Measurements from ENCODE around the gene LGALS1. TPM values are rescaled to one million over a fixed set of nuclear protein-coding genes. Genes with fewer than 3 reads are reported as not detected.

Gene LGALS1
- total and polyA plus RNA-seq, 4 donors = 347 to 1,622 (median 947) TPM

DNA sequence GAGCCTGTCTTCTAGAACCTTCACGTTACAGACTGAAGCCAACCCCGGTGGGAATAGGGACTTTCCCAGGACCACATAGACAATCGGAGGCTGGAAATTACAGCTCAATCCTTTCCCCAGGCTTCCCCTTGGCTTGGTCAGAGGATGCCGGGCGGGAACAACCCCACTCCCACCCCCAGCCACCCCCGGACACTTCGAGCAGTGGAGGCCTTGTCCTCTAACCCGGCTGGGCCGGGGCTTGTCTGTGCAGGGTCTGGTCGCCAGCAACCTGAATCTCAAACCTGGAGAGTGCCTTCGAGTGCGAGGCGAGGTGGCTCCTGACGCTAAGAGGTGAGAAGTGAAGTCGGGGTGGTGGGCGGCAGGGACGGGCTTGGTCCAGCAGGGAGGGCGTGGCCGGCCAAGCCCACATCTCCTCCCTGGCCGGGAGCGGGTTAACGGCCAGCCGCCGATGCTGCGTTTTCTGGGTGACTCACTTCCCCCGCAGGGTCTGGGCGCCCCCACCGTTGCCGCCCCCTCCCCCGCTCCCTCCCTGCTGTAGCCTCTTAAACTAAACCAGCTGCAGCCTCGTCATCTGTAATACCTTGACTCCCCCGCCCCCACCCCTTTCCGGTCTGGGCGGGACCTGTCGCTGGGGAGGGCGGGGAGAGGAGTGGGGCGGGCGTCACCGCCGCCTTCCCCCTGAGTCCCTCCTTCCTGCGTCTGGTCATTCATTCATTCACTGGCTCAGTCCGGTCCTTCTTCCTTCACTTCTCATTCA lies 1.5 kb downstream of the LGALS1 start:
- TF ChIP-seq, protein P1, sequence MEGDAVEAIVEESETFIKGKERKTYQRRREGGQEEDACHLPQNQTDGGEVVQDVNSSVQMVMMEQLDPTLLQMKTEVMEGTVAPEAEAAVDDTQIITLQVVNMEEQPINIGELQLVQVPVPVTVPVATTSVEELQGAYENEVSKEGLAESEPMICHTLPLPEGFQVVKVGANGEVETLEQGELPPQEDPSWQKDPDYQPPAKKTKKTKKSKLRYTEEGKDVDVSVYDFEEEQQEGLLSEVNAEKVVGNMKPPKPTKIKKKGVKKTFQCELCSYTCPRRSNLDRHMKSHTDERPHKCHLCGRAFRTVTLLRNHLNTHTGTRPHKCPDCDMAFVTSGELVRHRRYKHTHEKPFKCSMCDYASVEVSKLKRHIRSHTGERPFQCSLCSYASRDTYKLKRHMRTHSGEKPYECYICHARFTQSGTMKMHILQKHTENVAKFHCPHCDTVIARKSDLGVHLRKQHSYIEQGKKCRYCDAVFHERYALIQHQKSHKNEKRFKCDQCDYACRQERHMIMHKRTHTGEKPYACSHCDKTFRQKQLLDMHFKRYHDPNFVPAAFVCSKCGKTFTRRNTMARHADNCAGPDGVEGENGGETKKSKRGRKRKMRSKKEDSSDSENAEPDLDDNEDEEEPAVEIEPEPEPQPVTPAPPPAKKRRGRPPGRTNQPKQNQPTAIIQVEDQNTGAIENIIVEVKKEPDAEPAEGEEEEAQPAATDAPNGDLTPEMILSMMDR (IDR thresholded peaks at IDR 0.05; ENCODE audit: control extremely low read depth, extremely low read depth) = no peak
- H3K27ac ChIP-seq (ENCODE audit: low read depth in 1 of 2, low read length in 1 of 2) = peak overlapping the region; percentile 95 to 97
- peak overlapping the region; percentile 46 to 85 for H3K9ac ChIP-seq (ENCODE audit: insufficient read depth in 1 of 2, low read length in 2 of 2)
- peak; percentile 60 for ATAC-seq (ENCODE audit: insufficient read depth, low FRiP score)
- peak; percentile 87 to 90 (median 89) for DNase-seq
- H3K9me3 ChIP-seq (ENCODE audit: control insufficient read depth in 4 of 4, insufficient read depth in 3 of 4, low read length in 3 of 4) = no peaks in the 10 kb centered on the region
- peaks cover 0 to 16% (median 8%) of the 10 kb centered on the region in 5 donors for H3K4me1 ChIP-seq (ENCODE audit: control insufficient read depth in 5 of 5, insufficient read depth in 5 of 5, low read length in 5 of 5)
- peaks cover 0 to 7% (median 4%) of the 10 kb centered on the region in 4 donors for H3K36me3 ChIP-seq (ENCODE audit: control insufficient read depth in 4 of 4, insufficient read depth in 4 of 4, low read length in 4 of 4)
- 1 to 2% methylated on average over 26 to 42 of the region's 42 CpGs for WGBS, 2 donors
- peak overlapping the region; percentile 60 for H3K4me3 ChIP-seq
- H3K27me3 ChIP-seq (ENCODE audit: control insufficient read depth in 3 of 3, insufficient read depth in 3 of 3, low read length in 2 of 3) = no peaks in the 10 kb centered on the region

DNA sequence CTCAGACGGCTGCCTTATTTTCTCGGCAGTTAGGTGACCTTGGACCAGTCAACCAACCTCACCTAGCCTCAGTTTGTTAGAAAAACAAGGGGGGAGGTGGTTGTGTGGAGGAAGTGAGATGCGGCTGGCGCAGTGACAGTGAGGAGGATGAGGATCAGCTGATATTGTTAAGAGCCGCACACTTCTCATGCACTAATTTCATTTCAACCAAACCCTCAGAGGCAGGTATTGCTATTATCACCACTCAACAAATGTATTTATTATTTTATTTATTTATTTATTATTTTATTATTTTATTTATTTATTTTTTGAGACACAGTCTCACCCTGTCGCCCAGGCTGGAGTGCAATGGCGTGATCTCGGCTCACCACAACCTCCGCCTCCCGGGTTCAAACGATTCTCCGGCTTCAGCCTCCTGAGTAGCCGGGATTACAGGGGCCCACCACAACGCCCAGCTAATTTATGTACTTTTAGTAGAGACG lies 2.1 kb downstream of the LGALS1 start:
- Histone ChIP-seq H3K4me3 (peak overlapping the region; percentile 31), H3K27ac (ENCODE audit: low read depth in 1 of 2, low read length in 1 of 2) (peak overlapping the region in 1 of 2 donors; percentile 61), H3K9me3 (ENCODE audit: control insufficient read depth in 4 of 4, insufficient read depth in 3 of 4, low read length in 3 of 4) (no peaks in the 10 kb centered on the region), H3K36me3 (ENCODE audit: control insufficient read depth in 4 of 4, insufficient read depth in 4 of 4, low read length in 4 of 4) (peaks cover 0 to 7% (median 4%) of the 10 kb centered on the region in 4 donors), H3K9ac (ENCODE audit: insufficient read depth in 1 of 2, low read length in 2 of 2) (peak overlapping the region in 1 of 2 donors; percentile 55), H3K4me1 (ENCODE audit: control insufficient read depth in 5 of 5, insufficient read depth in 5 of 5, low read length in 5 of 5) (peaks cover 0 to 16% (median 8%) of the 10 kb centered on the region in 5 donors), H3K27me3 (ENCODE audit: control insufficient read depth in 3 of 3, insufficient read depth in 3 of 3, low read length in 2 of 3) (no peaks in the 10 kb centered on the region)
- WGBS, 2 donors = 54 to 59% methylated on average over 15 of the region's 15 CpGs
- TF ChIP-seq, protein P1 (IDR thresholded peaks at IDR 0.05; ENCODE audit: control extremely low read depth, extremely low read depth) = no peak
- DNase-seq (no peak), ATAC-seq (ENCODE audit: insufficient read depth, low FRiP score) (no peak)

DNA sequence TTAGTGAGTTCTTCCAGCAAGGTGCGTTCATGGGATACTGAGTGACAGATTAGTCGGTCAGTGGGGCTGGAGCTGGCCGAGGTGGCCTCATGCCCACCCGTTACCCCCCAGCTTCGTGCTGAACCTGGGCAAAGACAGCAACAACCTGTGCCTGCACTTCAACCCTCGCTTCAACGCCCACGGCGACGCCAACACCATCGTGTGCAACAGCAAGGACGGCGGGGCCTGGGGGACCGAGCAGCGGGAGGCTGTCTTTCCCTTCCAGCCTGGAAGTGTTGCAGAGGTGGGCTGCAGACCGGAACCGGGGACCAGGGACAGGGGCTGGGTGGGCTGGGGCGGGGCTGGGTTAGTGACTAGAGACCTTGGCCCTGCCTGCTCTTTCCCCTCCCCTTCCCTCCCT lies 2.9 kb downstream of the LGALS1 start:
- H3K9ac ChIP-seq (ENCODE audit: insufficient read depth in 1 of 2, low read length in 2 of 2) = no peak overlapping the region
- no peaks in the 10 kb centered on the region for H3K9me3 ChIP-seq (ENCODE audit: control insufficient read depth in 4 of 4, insufficient read depth in 3 of 4, low read length in 3 of 4)
- ATAC-seq (ENCODE audit: insufficient read depth, low FRiP score) = no peak
- TF ChIP-seq, protein P1 (IDR thresholded peaks at IDR 0.05; ENCODE audit: control extremely low read depth, extremely low read depth) = no peak
- H3K27me3 ChIP-seq (ENCODE audit: control insufficient read depth in 3 of 3, insufficient read depth in 3 of 3, low read length in 2 of 3) = no peaks in the 10 kb centered on the region
- WGBS, 2 donors = 78 to 85% methylated on average over 18 of the region's 18 CpGs
- no peak overlapping the region for H3K27ac ChIP-seq (ENCODE audit: low read depth in 1 of 2, low read length in 1 of 2)
- H3K4me3 ChIP-seq = no peak overlapping the region
- H3K4me1 ChIP-seq (ENCODE audit: control insufficient read depth in 5 of 5, insufficient read depth in 5 of 5, low read length in 5 of 5) = peaks cover 0 to 16% (median 8%) of the 10 kb centered on the region in 5 donors
- peaks cover 0 to 7% (median 4%) of the 10 kb centered on the region in 4 donors for H3K36me3 ChIP-seq (ENCODE audit: control insufficient read depth in 4 of 4, insufficient read depth in 4 of 4, low read length in 4 of 4)
- DNase-seq = no peak

Data from lung (tissue), 12 donors.